AG09309 (cell line): ENCODE results near the gene SAG.

Experiments
- DNase-seq: peaks from one replicate; pipeline ENCODE4 v3.0.0-alpha.2; 2010; ENCODE audit warnings: low read depth
- H3K4me3 ChIP-seq: 2 replicates; pipeline ENCODE4 v1.5.1; 2011; ENCODE audit warnings: mild to moderate bottlenecking, low read depth, low read length, moderate library complexity; ENCODE audit not compliant: control insufficient read depth
- TF ChIP-seq, protein P1 (sequence below): IDR thresholded peaks from 2 replicates; pipeline ENCODE4 v1.5.1; 2011; ENCODE audit warnings: mild to moderate bottlenecking, low read depth, low read length, inconsistent platforms; ENCODE audit not compliant: insufficient read depth, control insufficient read depth; ENCODE audit errors: missing control alignments

Gene SAG

DNA sequence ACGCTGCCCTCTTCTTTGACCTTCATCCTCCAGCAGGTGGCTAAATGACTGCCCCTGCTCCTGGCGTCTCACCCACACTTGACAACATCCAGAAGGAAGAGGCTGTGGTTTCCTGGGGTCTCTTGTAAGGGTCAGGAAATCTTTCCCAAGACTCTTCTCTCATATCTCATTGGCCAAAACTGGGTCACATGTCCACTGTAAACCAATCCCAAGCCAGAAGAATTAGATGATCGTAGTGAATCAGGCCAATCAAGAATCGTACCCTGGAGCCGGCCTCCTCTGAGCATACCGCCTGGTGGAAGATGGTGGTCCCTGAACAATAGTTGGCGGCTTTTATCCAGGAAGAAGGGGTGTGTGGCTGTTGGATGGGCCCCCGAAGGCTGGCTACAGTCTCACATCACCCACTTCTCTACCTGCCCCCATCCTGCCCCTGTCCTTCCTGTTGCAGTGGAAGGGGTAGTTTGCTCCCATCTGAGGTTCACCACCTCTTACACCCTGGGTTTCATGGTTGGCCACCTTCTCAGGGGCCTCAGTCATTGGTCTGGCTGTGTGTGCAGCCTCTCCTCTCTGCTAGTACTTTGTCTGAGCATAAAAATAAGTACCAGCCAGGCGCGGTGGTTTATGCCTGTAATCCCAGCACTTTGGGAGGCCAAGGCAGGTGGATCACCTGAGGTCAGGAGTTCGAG, 3.8 kb downstream of the SAG start:
- no peak overlapping the region for H3K4me3 ChIP-seq
- TF ChIP-seq, protein P1, sequence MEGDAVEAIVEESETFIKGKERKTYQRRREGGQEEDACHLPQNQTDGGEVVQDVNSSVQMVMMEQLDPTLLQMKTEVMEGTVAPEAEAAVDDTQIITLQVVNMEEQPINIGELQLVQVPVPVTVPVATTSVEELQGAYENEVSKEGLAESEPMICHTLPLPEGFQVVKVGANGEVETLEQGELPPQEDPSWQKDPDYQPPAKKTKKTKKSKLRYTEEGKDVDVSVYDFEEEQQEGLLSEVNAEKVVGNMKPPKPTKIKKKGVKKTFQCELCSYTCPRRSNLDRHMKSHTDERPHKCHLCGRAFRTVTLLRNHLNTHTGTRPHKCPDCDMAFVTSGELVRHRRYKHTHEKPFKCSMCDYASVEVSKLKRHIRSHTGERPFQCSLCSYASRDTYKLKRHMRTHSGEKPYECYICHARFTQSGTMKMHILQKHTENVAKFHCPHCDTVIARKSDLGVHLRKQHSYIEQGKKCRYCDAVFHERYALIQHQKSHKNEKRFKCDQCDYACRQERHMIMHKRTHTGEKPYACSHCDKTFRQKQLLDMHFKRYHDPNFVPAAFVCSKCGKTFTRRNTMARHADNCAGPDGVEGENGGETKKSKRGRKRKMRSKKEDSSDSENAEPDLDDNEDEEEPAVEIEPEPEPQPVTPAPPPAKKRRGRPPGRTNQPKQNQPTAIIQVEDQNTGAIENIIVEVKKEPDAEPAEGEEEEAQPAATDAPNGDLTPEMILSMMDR: no peak
- DNase-seq: no peak

- H3K4me3 ChIP-seq: no peak overlapping the region
- TF ChIP-seq, protein P1: no peak
- DNase-seq: no peak
These were observed 5.3 kb downstream of the SAG start for GRCh38 chr2:233312874-233313273.

DNA sequence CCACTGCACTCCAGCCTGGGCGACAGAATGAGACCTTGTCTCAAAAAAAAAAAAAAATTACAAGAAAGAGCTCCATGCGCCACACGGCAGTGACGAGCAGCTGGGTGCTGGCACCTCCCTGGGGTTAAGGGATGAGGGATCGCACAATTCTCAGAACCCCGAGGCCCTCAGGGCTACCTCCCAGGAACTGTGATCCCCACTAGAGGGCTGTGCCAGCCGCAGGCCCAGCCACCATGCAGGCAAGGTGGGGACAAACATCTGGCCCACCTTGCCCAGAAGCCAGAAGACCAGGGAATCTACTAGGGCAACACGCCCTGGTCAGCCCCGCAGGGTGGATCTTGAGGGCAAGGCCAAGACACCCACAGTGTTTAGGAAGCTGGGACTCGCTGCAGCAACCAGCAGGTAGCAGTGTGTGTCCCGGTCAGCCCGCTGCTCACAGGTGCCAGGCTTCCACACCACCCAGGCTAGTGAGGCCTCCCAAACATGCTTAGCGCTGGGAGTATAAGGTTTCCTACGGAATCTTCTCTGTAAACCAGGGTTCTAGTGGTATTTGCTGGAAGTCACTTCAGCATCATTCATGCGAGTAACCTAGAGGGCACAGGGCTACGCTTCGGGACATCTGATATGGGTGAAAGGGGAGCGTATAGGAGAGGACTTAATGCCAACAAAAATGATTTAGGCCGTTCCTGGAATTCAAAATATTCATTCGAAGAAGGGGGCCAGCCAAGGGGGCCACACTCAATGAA, 6.7 kb downstream of the SAG start:
- no peak overlapping the region for H3K4me3 ChIP-seq
- no peak for DNase-seq
- TF ChIP-seq, protein P1: no peak

GRCh38 chr2:233317196-233317943, 9.8 kb downstream of the SAG start:
- no peak overlapping the region for H3K4me3 ChIP-seq
- TF ChIP-seq, protein P1: no peak

GRCh38 chr2:233319256-233319655, 11.6 kb downstream of the SAG start:
- no peak for DNase-seq
- TF ChIP-seq, protein P1: no peak
- no peak overlapping the region for H3K4me3 ChIP-seq

More at GRCh38 chr2:233317196-233317943, 9.8 kb downstream of the SAG start:
- no peak for DNase-seq

DNA sequence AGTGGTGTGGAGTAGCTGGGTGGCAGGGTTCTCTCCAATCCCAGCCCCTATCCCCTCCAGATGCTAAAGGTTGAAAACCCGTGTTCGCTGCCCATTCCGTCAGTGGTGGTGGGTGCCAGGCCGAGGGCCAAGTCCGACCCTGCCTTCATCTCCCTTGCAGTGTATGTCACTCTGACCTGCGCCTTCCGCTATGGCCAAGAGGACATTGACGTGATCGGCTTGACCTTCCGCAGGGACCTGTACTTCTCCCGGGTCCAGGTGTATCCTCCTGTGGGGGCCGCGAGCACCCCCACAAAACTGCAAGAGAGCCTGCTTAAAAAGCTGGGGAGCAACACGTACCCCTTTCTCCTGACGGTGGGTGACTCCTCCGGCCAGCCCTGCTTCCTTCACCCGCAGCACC, 12.9 kb downstream of the SAG start:
- no peak for DNase-seq
- TF ChIP-seq, protein P1: no peak
- no peak overlapping the region for H3K4me3 ChIP-seq
